PFSK-1 (cell line): Measurements from ENCODE around the gene MAPK8. TPM values are rescaled to one million over a fixed set of nuclear protein-coding genes. Genes with fewer than 3 reads are reported as not detected.

Source experiments
- FOXP2 ChIP-seq: optimal IDR thresholded peaks from 2 replicates; pipeline ENCODE3; 2011; ENCODE audit warnings: borderline replicate concordance, control low read depth, inconsistent platforms; ENCODE audit not compliant: insufficient read depth; ENCODE audit errors: extremely low read length, extremely low read depth
- POLR2AphosphoS5 ChIP-seq: IDR thresholded peaks from 2 replicates; pipeline ENCODE4 v1.6.1; 2012; ENCODE audit warnings: low read depth, mild to moderate bottlenecking, control low read depth, low read length, moderate library complexity
- SIN3A ChIP-seq: IDR thresholded peaks from 2 replicates; pipeline ENCODE4 v1.6.1; 2012; ENCODE audit warnings: mild to moderate bottlenecking, low read length, moderate library complexity, borderline replicate concordance; ENCODE audit not compliant: insufficient read depth
- TAF1 ChIP-seq: IDR thresholded peaks from 2 replicates; pipeline ENCODE4 v1.6.1; 2012; ENCODE audit warnings: low read length, control low read depth, borderline replicate concordance; ENCODE audit not compliant: insufficient read depth
- polyA plus RNA-seq: library from polyadenylated mRNA; unstranded; fragments of >200 nt; gene quantifications from one replicate; pipeline ENCODE4 v1.2.1, GENCODE V29; 2012; ENCODE audit warnings: low read depth, missing spikeins; ENCODE audit not compliant: insufficient read length
- TF ChIP-seq, protein P1 (sequence below), 2 experiments: IDR thresholded peaks; 2 replicates each; pipeline versions ENCODE4 v1.6.1 to v1.8.0; 2011 to 2012; ENCODE audit warnings: low read depth in 2 of 2, low read length in 2 of 2, control low read depth in 1 of 2, inconsistent platforms in 1 of 2, mild to moderate bottlenecking in 1 of 2, moderate library complexity in 1 of 2; ENCODE audit not compliant: insufficient read depth in 1 of 2

MAPK8 gene
- polyA plus RNA-seq = 13.8 TPM

DNA sequence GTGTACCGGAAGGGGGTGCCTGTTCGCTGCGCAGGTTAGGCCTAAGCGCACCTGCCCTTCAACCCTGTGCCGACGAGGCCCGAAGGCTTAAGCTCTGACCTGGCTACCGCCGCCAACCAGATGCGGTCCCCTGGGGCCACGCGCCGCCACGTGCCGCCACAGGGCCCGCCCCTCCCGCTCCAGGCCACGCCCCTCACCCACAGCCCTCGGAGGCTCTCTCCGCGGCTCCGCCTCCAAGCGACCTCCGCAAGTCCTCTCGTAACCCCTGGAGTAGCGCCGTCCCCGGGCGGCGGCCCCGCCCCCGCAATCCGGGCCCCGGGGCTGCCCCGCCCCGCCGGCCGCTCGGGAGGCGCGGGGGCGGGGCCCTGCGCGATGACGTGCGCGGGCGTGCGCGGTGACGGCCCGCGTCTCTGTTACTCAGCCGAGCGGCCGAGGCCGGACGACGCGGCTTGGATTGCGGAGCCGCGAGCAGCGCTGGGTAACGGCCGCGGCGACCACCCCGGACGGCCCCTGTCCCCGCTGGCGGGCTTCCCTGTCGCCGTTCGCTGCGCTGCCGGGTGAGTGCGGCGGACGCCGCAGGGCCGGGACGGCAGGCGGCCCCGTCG lies at the start of gene MAPK8:
Gene MAPK8 (plus strand): TSS at position 413 of the 605 bp plus-strand sequence. CDS start 94,984 bp downstream, outside the sequence.
- TF ChIP-seq POLR2AphosphoS5 = peak; percentile 52; the same call in 1 of the 2 replicates
- peak; percentile 83 for TF ChIP-seq FOXP2
- no peak for TF ChIP-seq SIN3A

DNA sequence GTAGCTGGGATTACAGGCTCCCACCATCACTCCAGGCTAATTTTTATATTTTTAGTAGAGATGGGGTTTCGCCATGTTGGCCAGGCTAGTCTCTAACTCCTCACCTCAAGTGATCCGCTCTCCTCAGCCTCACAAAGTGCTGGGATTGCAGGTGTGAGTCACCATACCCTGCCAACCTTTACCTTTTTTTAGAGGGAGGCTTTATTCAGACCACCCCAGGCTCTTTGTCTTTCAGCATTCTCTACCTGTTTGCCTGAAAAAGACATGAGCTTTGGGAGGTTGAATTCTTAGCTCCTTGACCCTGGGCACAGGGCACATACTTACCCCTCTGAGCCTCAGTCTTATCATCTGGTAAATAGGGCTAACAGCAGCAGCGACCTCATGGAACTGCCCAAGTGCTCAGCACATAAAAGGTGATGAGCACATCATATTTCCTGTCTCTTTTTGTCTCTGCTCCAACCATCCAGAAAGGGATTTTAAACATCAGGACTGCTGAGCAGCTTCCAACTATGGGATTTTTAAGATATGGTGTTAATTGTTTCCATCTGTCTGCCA lies 49.0 kb upstream of the MAPK8 start:
- TF ChIP-seq TAF1 = no peak

DNA sequence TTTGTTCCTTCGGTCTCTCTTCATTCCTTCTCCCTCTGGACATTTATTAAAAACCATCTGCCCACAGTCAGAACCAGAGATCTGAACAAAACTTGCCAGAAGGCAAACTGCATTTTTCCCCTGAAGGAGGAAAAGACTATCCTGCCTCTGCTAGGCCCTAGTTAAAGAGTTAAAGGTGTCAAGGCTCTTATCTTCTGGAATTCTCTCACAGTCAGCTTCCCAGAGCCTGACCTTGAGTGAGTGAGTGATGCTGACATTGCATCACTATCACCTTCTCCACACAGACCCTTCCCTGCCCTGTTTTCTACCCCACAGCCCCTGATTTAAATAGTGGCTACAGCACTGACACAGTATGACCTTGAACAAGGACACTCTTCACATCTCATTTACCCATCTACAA lies 48.4 kb upstream of the MAPK8 start:
- TF ChIP-seq TAF1 = no peak
- no peak for TF ChIP-seq SIN3A
- TF ChIP-seq, protein P1, sequence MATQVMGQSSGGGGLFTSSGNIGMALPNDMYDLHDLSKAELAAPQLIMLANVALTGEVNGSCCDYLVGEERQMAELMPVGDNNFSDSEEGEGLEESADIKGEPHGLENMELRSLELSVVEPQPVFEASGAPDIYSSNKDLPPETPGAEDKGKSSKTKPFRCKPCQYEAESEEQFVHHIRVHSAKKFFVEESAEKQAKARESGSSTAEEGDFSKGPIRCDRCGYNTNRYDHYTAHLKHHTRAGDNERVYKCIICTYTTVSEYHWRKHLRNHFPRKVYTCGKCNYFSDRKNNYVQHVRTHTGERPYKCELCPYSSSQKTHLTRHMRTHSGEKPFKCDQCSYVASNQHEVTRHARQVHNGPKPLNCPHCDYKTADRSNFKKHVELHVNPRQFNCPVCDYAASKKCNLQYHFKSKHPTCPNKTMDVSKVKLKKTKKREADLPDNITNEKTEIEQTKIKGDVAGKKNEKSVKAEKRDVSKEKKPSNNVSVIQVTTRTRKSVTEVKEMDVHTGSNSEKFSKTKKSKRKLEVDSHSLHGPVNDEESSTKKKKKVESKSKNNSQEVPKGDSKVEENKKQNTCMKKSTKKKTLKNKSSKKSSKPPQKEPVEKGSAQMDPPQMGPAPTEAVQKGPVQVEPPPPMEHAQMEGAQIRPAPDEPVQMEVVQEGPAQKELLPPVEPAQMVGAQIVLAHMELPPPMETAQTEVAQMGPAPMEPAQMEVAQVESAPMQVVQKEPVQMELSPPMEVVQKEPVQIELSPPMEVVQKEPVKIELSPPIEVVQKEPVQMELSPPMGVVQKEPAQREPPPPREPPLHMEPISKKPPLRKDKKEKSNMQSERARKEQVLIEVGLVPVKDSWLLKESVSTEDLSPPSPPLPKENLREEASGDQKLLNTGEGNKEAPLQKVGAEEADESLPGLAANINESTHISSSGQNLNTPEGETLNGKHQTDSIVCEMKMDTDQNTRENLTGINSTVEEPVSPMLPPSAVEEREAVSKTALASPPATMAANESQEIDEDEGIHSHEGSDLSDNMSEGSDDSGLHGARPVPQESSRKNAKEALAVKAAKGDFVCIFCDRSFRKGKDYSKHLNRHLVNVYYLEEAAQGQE (IDR thresholded peaks at IDR 0.05; ENCODE audit: insufficient read depth in 1 of 2, low read depth in 2 of 2, low read length in 2 of 2) = no peak
- no peak for TF ChIP-seq POLR2AphosphoS5

DNA sequence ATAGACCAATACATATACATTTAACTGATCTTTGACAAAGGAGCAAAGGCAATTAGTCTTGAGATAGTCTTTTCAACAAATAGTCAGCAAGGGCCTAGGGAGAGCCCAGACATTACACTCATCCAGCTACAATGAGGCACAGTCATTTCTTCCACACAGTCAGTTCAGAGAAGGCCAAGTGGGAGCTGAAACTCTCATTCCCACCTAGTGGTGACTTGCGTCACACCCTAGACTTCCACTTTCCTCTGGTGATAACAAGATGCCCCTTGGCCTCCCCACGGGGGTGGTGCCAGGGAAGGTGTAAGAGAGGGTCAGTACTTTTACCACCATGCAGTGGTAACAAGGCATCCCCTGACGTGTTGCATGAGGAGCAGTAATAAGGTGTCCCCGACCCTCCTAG lies 39.9 kb upstream of the MAPK8 start:
- TF ChIP-seq SIN3A (no peak), TAF1 (no peak), POLR2AphosphoS5 (no peak), FOXP2 (no peak)
- TF ChIP-seq, protein P1 (IDR thresholded peaks at IDR 0.05; ENCODE audit: insufficient read depth in 1 of 2, low read depth in 2 of 2, low read length in 2 of 2) = no peak

DNA sequence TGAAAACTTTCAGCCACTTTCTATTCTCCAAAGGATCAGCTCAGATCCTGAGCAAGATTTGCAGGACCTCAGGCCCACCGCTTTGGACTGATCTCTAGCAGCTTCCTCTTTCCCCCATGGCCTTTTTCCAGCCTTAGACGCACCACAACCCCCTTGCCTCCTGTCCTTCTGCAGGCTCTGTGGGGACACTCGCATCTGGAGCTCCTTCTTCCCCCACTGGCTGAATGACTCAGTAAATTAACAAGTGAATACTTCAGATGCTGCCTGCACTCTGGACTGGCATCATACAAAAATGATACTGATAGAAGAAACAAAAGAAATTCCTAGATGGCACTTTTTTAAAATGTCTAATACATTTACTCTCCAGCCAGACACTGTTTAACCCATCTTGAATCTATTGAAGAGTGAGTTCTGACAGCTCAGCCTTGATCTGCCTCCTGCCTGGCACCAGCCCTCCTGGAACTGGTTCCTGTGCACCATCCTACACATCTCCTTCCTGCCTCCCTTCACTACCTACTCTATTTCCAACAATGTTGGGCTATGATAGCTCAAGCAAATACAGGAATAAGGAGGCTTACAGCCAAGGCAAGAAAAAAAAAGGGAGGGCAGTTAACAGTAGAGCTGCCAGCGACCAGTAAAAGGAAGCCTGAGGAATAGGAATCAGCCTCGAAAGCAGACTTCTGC lies 35.3 kb upstream of the MAPK8 start:
- TF ChIP-seq, protein P1 (IDR thresholded peaks at IDR 0.05; ENCODE audit: insufficient read depth in 1 of 2, low read depth in 2 of 2, low read length in 2 of 2) = no peak
- TF ChIP-seq TAF1 (no peak), SIN3A (no peak), POLR2AphosphoS5 (no peak), FOXP2 (no peak)

DNA sequence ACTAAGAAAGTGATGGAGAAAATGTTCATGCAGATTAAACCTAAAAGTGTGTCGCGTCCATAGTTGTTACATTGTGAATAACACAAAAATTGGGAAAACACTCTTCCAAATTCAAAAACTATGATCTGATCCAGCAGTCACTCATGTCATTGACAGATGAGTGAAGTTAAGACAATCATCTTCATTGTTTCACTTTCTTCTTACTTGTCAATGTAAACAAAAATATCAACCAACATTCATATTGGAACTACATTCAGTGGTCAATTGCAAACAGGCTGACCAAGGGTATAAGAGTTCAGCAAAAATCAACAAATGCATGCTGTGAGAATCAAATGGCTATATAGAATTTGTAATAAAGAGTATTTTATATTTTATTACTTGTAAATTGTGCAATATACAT lies 33.8 kb upstream of the MAPK8 start:
- TF ChIP-seq, protein P1 (IDR thresholded peaks at IDR 0.05; ENCODE audit: insufficient read depth in 1 of 2, low read depth in 2 of 2, low read length in 2 of 2) = no peak
- no peak for TF ChIP-seq FOXP2
- TF ChIP-seq SIN3A = no peak
- no peak for TF ChIP-seq TAF1
- TF ChIP-seq POLR2AphosphoS5 = no peak
